OCI-LY1 (cell line): ENCODE measurements around the gene MVB12B.

Experiments
- EZH2 ChIP-seq: fragments of 200-600 bp; sonication (generic), shearing (Covaris generic); IDR thresholded peaks from 2 replicates; pipeline ENCODE4 v1.8.0; 2017; ENCODE audit warnings: borderline replicate concordance, mixed run types, mild to moderate bottlenecking, antibody characterized with exemption, low read length, moderate library complexity, mixed read lengths
- TF ChIP-seq, protein P1 (sequence below): fragments of 200-600 bp; sonication (generic), shearing (Covaris generic); IDR thresholded peaks from 2 replicates; pipeline ENCODE4 v1.5.1; 2017; ENCODE audit warnings: mild to moderate bottlenecking, antibody characterized with exemption, low read length, moderate library complexity, mixed read lengths

DNA sequence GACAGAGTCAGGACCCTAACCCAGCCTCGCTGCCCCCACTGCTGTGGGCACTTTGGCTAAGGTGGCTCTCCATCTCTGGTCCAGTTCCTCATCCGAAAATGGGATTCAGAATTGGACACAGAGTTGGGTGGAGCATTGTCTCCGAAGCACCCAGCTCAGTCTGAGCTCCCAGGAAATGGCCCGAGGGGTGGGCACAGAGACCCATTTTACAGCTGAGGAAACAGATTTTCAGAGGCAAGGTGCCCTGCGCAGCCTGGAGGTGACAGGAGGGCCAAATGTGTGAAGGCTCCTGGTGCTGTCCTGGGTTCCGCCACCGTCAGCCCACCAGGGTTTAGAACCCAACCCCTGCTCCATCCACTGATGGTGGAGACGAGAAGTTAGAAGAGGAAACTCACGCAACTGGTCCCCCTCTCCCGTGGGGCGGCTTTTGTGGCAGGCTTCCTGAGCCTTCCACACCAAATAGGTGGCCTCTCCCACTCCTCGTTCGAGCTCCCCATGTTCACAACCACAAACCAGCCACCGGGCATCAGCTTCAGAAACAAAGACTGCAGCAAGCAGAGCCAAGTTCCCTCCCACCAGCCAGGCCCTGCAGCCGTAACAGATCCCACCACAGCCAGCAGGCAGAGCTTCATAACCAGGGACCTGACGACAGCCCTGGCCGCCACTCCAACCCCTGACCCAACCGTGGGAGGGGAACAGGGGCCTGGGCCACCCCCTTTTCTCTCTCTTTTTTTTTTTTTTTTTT, 196.2 kb downstream of the MVB12B start:
- TF ChIP-seq, protein P1, sequence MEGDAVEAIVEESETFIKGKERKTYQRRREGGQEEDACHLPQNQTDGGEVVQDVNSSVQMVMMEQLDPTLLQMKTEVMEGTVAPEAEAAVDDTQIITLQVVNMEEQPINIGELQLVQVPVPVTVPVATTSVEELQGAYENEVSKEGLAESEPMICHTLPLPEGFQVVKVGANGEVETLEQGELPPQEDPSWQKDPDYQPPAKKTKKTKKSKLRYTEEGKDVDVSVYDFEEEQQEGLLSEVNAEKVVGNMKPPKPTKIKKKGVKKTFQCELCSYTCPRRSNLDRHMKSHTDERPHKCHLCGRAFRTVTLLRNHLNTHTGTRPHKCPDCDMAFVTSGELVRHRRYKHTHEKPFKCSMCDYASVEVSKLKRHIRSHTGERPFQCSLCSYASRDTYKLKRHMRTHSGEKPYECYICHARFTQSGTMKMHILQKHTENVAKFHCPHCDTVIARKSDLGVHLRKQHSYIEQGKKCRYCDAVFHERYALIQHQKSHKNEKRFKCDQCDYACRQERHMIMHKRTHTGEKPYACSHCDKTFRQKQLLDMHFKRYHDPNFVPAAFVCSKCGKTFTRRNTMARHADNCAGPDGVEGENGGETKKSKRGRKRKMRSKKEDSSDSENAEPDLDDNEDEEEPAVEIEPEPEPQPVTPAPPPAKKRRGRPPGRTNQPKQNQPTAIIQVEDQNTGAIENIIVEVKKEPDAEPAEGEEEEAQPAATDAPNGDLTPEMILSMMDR: no peak
- TF ChIP-seq EZH2: no peak
